Measurements from ENCODE around the gene AHCY.

DNA sequence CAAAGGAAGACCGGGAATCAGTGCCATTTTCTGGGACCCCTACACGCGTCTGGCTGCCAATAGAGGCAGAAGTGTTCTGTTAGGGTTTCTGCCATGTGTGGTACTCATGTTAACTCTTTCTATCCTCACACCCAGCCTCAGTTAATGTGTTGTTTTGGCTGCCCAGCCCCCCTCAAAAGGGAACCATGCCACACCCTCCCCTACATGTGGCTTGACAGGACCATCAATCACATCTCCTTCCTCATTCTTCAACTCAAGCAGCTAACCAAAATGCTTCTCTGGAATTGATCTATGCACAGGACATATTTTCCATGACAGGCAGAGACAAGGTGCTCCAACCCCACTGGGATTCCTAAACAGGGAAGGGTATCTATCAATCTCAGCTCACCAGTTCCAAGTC is 22.0 kb downstream of the AHCY start:
- TF ChIP-seq, protein P1, sequence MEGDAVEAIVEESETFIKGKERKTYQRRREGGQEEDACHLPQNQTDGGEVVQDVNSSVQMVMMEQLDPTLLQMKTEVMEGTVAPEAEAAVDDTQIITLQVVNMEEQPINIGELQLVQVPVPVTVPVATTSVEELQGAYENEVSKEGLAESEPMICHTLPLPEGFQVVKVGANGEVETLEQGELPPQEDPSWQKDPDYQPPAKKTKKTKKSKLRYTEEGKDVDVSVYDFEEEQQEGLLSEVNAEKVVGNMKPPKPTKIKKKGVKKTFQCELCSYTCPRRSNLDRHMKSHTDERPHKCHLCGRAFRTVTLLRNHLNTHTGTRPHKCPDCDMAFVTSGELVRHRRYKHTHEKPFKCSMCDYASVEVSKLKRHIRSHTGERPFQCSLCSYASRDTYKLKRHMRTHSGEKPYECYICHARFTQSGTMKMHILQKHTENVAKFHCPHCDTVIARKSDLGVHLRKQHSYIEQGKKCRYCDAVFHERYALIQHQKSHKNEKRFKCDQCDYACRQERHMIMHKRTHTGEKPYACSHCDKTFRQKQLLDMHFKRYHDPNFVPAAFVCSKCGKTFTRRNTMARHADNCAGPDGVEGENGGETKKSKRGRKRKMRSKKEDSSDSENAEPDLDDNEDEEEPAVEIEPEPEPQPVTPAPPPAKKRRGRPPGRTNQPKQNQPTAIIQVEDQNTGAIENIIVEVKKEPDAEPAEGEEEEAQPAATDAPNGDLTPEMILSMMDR (IDR thresholded peaks at IDR 0.05 in 2 of 3, conservative IDR thresholded peaks at IDR 0.05 in 1 of 3; ENCODE audit: borderline replicate concordance in 1 of 3, insufficient read depth in 1 of 3, low read depth in 2 of 3, low read length in 2 of 3): no peak
- TF ChIP-seq YY1 (IDR thresholded peaks at IDR 0.05; ENCODE audit: extremely low read depth, insufficient replicate concordance, low read depth, low read length) (no peak), POLR2AphosphoS5 (IDR thresholded peaks at IDR 0.05; ENCODE audit: low read depth, low read length) (no peak)

All from HCT116 (cell line).